HL-60 (cell line): ENCODE results near the gene ERCC6L2.

Source experiments
- DNase-seq, 2 experiments: peaks; one replicate each; pipeline ENCODE4 v3.0.0-alpha.2; 2010 to 2020; ENCODE audit warnings: low read depth in 1 of 2, low spot score in 1 of 2
- H3K27ac ChIP-seq: fragments of 250-450 bp; sonication (Bioruptor Pico); replicated peaks from 2 replicates; pipeline ENCODE4 v1.5.1; 2020; ENCODE audit warnings: mild to moderate bottlenecking, moderate library complexity
- H3K27me3 ChIP-seq: fragments of 250-450 bp; sonication (Bioruptor Pico); 2 replicates; pipeline ENCODE4 v1.5.1; 2021; ENCODE audit warnings: mild to moderate bottlenecking, moderate library complexity; ENCODE audit not compliant: insufficient read depth, poor library complexity, severe bottlenecking
- H3K4me3 ChIP-seq: replicated peaks from 2 replicates; pipeline ENCODE4 v1.5.1; 2011; ENCODE audit warnings: mild to moderate bottlenecking, control low read depth, low read length; ENCODE audit not compliant: insufficient read depth
- CTCF ChIP-seq: IDR thresholded peaks from one replicate; pipeline ENCODE4 v1.5.1; 2011; ENCODE audit warnings: low read length, control low read depth, inconsistent platforms; ENCODE audit not compliant: insufficient read depth
- GABPA ChIP-seq: IDR thresholded peaks from 2 replicates; pipeline ENCODE4 v1.6.1; 2012; ENCODE audit warnings: low read depth
- POLR2AphosphoS5 ChIP-seq: IDR thresholded peaks from 2 replicates; pipeline ENCODE4 v1.6.1; 2012; ENCODE audit warnings: low read depth
- SPI1 ChIP-seq: IDR thresholded peaks from 2 replicates; pipeline ENCODE4 v1.6.1; 2012; ENCODE audit warnings: low read depth, mild to moderate bottlenecking, borderline replicate concordance
- TF ChIP-seq, protein P1 (sequence below): IDR thresholded peaks from 2 replicates; pipeline ENCODE4 v1.6.1; 2012; ENCODE audit warnings: low read depth; ENCODE audit not compliant: insufficient replicate concordance

The ERCC6L2 gene

DNA sequence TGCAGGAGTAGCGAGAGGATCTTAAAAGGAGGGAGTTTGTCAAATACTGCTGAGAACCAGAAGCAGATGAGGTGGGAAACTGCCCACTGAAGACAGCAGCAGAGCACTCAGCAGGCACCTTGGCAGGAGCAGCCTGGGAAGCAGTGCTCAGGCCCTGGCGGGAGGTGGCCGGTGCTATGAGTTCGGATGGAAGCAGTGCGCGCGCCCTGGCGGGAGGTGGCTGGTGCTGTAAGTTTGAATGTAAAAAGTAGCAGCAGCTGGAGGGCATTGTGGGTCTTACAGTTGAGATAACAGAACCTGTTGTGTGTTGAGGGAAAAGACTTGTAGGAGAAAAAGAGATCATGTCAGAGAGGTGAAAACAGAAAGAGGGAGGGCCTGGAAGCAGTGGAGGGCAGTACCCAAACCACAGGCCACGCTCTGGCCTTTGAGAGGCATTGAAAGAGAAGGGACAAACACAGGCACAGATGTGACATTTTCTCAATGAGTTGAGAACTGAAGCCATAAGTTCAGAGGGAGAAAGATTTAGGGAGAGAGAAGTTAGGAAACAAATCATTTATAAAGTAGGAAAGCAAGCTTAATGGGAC lies 130.9 kb downstream of the ERCC6L2 start:
- Histone ChIP-seq H3K27me3 (no peaks in the 10 kb centered on the region), H3K27ac (no peak overlapping the region), H3K4me3 (no peak overlapping the region)
- DNase-seq: no peak
- TF ChIP-seq GABPA (no peak), SPI1 (no peak), POLR2AphosphoS5 (no peak), CTCF (no peak)
- TF ChIP-seq, protein P1, sequence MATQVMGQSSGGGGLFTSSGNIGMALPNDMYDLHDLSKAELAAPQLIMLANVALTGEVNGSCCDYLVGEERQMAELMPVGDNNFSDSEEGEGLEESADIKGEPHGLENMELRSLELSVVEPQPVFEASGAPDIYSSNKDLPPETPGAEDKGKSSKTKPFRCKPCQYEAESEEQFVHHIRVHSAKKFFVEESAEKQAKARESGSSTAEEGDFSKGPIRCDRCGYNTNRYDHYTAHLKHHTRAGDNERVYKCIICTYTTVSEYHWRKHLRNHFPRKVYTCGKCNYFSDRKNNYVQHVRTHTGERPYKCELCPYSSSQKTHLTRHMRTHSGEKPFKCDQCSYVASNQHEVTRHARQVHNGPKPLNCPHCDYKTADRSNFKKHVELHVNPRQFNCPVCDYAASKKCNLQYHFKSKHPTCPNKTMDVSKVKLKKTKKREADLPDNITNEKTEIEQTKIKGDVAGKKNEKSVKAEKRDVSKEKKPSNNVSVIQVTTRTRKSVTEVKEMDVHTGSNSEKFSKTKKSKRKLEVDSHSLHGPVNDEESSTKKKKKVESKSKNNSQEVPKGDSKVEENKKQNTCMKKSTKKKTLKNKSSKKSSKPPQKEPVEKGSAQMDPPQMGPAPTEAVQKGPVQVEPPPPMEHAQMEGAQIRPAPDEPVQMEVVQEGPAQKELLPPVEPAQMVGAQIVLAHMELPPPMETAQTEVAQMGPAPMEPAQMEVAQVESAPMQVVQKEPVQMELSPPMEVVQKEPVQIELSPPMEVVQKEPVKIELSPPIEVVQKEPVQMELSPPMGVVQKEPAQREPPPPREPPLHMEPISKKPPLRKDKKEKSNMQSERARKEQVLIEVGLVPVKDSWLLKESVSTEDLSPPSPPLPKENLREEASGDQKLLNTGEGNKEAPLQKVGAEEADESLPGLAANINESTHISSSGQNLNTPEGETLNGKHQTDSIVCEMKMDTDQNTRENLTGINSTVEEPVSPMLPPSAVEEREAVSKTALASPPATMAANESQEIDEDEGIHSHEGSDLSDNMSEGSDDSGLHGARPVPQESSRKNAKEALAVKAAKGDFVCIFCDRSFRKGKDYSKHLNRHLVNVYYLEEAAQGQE: no peak

- H3K4me3 ChIP-seq: no peak overlapping the region
- no peaks in the 10 kb centered on the region for H3K27me3 ChIP-seq
- H3K27ac ChIP-seq: no peak overlapping the region
- DNase-seq: no peak
- TF ChIP-seq GABPA: no peak
- TF ChIP-seq CTCF: no peak
- no peak for TF ChIP-seq POLR2AphosphoS5
- TF ChIP-seq, protein P1: no peak
Observed at GRCh38 chr9:96006961-96007360, 131.5 kb downstream of the ERCC6L2 start.

GRCh38 chr9:96008502-96009222 lies 133.2 kb downstream of the ERCC6L2 start:
- DNase-seq: peak; percentile 62 to 76
- Histone ChIP-seq H3K27me3 (no peaks in the 10 kb centered on the region), H3K27ac (no peak overlapping the region; the same call in 1 of the 2 replicates), H3K4me3 (no peak overlapping the region)
- TF ChIP-seq GABPA (no peak), CTCF (no peak), POLR2AphosphoS5 (peak; percentile 63; the same call in 1 of the 2 replicates)
